LNCAP (cell line): ENCODE results near the gene L2HGDH.

ENCODE experiments used
- TF ChIP-seq, protein P1 (sequence below): fragments of 450-650 bp; IDR thresholded peaks from 2 replicates; pipeline ENCODE4 v1.5.1; 2017; ENCODE audit warnings: mild to moderate bottlenecking

L2HGDH gene

GRCh38 chr14:50344876-50345563 is 33.0 kb upstream of the L2HGDH start:
- TF ChIP-seq, protein P1, sequence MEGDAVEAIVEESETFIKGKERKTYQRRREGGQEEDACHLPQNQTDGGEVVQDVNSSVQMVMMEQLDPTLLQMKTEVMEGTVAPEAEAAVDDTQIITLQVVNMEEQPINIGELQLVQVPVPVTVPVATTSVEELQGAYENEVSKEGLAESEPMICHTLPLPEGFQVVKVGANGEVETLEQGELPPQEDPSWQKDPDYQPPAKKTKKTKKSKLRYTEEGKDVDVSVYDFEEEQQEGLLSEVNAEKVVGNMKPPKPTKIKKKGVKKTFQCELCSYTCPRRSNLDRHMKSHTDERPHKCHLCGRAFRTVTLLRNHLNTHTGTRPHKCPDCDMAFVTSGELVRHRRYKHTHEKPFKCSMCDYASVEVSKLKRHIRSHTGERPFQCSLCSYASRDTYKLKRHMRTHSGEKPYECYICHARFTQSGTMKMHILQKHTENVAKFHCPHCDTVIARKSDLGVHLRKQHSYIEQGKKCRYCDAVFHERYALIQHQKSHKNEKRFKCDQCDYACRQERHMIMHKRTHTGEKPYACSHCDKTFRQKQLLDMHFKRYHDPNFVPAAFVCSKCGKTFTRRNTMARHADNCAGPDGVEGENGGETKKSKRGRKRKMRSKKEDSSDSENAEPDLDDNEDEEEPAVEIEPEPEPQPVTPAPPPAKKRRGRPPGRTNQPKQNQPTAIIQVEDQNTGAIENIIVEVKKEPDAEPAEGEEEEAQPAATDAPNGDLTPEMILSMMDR = no peak

- TF ChIP-seq, protein P1 = no peak
These were observed 32.2 kb upstream of the L2HGDH start for GRCh38 chr14:50344116-50344775.

GRCh38 chr14:50343434-50343833 is 31.4 kb upstream of the L2HGDH start:
- TF ChIP-seq, protein P1 = no peak

GRCh38 chr14:50342221-50343078 is 30.4 kb upstream of the L2HGDH start:
- TF ChIP-seq, protein P1 = peak; percentile 66

DNA sequence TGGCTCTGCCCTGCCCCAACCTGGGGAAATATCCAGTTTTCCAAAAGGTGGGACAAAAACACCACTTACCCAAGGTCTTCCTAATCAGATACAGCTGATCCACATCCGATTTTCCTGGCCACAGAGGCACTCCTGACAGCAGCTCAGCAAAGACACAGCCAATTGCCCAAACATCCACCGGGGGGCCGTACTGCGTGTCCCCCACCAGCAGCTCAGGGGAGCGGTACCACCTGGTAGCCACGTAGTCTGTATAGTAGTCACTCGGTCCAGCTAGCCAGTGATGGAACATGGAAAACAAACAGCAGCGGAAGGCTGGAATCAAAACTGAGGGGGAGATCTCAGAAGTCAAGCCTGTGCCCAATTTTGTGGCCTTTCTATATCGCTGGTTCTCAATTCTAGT is 28.9 kb upstream of the L2HGDH start:
- TF ChIP-seq, protein P1 = 0 out of 2 replicates have a peak, but pooled peaks have one; percentile 10

DNA sequence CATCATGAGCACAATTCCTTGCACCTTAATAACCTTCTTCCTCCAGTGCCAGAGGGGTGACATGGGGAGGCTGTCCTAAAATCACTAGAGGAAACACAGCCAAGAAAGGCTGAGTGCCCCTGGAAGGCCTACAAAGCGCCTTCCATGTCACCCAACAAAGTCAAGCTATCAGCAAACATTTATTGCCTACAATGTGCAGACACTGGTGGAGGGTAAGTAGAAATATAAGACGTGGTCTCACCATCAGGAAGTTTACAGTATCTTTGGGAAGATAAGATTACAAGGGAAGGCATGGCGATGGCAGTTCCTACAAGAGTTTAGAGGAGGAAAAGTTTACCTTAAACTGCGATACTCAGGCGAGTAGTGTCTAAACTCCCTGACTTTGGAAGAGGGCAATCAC is 28.0 kb upstream of the L2HGDH start:
- TF ChIP-seq, protein P1 = no peak

DNA sequence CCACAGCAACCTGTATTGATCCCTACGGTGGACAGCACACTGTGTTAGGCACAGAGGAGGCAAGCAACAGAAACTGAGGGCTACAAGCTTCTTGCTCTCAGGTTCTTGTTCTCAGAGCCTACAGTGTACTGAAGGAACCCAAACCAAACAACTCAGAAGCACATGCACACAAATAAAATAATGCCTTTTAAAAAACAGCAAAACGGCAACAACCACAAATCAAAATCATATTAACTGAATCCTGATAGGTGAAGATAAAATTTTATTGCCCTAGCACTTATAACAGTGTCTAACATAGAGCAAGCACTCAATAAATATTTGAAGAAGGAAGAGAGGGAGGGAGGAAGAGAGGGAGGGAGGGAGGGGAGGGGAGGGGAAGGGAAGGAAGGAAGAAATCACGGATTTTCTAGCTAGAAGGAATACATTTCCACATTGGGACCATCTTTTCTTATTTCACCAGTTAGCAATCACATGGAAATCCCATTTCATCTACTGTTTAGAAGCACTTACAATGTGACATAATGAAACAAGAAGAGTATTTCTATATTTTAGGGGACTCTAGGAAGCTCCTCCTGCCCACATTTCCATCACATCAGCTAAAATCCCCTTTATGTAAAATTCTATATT is 27.3 kb upstream of the L2HGDH start:
- TF ChIP-seq, protein P1 = no peak
